GM12878 (cell line): ENCODE measurements around the gene C12orf60. TPM values are rescaled to one million over a fixed set of nuclear protein-coding genes. Genes with fewer than 3 reads are reported as not detected.
A peak's percentile ranks its signal among the peaks of the same experiment; 100 is the strongest.

Experiments
- CUX1 ChIP-seq: IDR thresholded peaks from 2 replicates; pipeline ENCODE4 v1.6.1; 2012; ENCODE audit warnings: improper control_type of control experiment, low read depth, low read length; ENCODE audit not compliant: insufficient replicate concordance
- POU2F2 ChIP-seq: IDR thresholded peaks from 3 replicates; pipeline ENCODE4 v1.6.1; 2011; ENCODE audit warnings: low read depth, mild to moderate bottlenecking, low read length, borderline replicate concordance
- ZNF687 ChIP-seq: fragments of 450-650 bp; IDR thresholded peaks from 2 replicates; pipeline ENCODE4 v1.6.1; 2017; ENCODE audit warnings: mild to moderate bottlenecking, moderate library complexity
- polyA plus RNA-seq, 11 experiments: library from polyadenylated mRNA; depleted of rRNA in 4 of 11; unstranded in 6 of 11; stranded (reverse) in 5 of 11; fragments of >200 nt; fragmentation: Nextera tagmentation in 4 of 11; fragmentation: Illumina TruSeq in 1 of 11; extraction: Ambion mirVana in 4 of 11; extraction: Trizol in 1 of 11; gene quantifications; 1 replicate in 1 of 11; 2 replicates in 10 of 11; pipeline versions ENCODE4 v1.2.1 to v1.2.3, GENCODE V29; 2011 to 2016; ENCODE audit warnings: inconsistent platforms in 2 of 11, missing spikeins in 2 of 11, low read depth in 1 of 11
- total RNA-seq, 4 experiments: library from RNA; depleted of rRNA in 3 of 4; stranded (reverse); fragments of >200 nt in 3 of 4; fragmentation: Illumina TruSeq in 1 of 4; extraction: Trizol in 1 of 4; gene quantifications; 2 replicates each; pipeline versions ENCODE4 v1.2.1 to v1.2.3, GENCODE V29; 2013 to 2021

Gene C12orf60
- total and polyA plus RNA-seq, 10 of the 15 experiments (the other 5 are each of a cell fraction or from before 2014, with no cell fraction given) = 1.8 to 7.2 (median 3.2) TPM

- TF ChIP-seq CUX1 (peak; percentile 42), POU2F2 (peak; percentile 99), ZNF687 (peak; percentile 97)
These were observed 32.7 kb upstream of the C12orf60 start (continued) for GRCh38 chr12:14770496-14771461.
